NCI-H524 treated with DMSO at 0.1 percent for 48 hours (cell line): ENCODE results near the gene BSN.
"Not testable (repeated sequence)": the region's sequence is repeated elsewhere in the genome, so short reads cannot be mapped to it uniquely, and the experiment has no call there.

Experiments used
- DNase-seq: peaks from one replicate; lab custom pipeline; 2025; lab: John Stamatoyannopoulos, UW

The BSN gene

DNA sequence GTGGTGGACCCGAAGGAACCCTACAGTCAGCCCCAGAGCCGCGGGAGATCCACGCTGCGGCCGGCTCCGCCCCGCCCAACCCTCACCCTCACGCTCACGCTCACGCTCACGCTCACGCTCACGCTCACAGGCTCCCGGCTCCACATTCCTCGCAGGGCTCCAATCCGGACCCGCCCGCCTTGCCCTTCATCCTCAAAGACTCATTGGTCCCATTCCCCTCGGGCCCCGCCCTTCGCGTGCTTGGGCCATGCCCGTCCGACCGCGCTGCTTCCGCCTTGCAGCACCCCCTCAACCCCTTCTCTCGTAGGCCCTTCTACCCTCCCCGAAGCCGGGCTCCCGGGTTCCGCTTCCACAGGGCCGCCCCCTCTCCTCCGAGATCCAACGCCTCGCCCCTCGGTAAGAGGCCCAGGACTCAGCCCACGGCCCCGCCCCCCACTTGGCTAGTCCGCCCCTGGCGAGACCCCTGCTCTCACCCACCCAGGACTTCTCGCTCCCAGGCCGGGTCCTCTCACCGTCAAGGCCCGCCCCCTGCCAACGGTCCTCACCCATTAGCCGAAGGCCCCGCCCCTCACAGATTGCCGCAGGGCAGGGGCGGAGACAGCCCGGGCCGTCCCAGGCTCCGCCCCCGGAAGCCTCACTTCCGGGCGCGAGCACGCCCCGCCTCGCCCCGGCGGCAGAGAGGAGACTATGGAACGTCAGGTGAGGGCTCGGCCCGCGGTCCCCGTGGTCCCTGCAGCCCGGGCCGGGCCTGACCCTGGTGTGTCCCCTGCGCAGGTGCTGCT, 119.6 kb downstream of the BSN start, which contains the start of gene APEH:
Gene APEH (plus strand): TSS at position 637 of the 782 bp plus-strand sequence. CDS start 51 bp downstream, at position 688.
- DNase-seq, result no peak

DNA sequence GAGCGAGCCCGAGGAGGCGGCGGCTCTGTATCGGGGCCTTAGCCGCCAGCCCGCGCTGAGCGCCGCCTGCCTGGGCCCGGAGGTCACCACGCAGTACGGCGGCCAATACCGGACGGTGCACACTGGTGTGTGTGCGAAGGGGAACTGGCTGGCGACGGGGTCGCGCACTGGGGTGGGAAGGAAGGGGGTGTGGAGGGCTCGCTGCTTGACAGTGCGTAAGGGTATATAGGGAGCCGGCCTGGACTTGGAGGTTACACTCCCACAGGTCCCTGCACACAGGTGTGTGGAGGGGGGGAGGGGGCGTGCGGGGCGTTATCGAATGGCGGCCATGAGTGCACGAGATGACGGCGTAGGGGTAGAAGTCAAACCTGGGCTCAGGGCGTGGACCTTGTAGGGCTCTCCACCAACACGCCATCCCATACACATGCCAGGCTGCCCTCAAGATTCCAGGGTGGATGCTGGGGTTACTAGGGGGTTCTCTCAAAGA, 120.3 kb downstream of the BSN start:
- no peak for DNase-seq

DNA sequence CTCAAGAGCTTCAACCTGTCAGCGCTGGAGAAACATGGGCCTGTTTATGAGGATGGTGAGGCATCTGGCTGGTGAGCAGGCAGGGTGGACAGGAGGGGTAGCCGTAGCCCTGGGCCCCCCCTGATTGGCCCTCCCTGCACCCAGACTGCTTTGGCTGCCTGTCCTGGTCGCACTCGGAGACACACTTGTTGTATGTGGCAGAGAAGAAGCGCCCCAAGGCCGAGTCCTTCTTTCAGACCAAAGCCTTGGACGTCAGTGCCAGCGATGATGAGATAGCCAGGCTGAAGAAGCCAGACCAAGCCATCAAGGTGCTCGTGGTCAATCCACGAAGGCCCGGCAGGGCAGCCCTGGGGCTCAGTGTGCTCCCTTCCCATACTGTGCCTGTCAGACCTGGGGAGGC, 121.6 kb downstream of the BSN start:
- DNase-seq, result no peak

DNA sequence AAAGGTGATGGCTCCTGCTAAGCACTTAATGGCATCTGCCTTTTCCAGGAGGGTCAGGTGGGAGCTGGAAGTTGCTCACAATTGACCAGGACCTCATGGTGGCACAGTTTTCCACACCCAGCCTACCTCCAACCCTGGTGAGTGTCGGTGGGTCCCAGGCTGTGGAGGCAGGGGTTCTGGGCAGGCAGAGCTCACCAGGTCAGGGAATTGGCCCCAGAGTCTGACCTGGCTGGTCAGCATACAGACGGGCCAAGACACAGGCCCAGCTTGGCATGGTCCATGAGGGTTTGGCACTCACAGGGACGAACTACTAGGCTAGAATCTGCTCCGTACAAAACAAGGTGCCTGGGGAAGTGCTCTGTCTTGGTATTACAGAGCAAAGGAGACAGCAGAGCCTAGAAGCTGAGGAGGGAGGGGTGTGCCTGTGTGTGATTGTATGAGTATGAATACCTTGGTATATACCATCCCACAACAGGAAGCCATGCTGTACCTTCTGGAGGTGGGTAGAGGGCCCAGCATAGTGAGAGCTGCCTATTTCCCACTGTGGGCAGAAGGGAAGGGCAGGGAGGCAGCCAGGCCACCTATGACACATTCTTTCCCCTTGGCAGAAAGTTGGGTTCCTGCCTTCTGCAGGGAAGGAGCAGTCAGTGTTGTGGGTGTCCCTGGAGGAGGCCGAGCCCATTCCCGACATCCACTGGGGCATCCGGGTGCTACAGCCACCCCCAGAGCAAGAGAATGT, 126.4 kb downstream of the BSN start:
- DNase-seq, result no peak

DNA sequence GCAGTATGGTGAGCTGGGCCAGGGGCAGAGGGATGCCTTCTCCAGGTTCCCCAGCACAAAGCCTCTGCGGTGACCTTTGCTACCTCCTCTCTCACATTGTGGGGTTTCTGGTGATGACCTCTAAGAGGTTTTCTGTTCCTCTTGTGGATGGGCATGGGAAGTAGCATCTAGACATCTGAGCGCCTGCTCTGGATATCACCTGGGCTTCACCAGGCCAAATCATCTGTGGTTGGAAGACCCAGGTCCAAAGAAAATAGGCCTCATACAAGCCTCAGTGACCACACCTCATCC, 126.9 kb downstream of the BSN start:
- no peak for DNase-seq

DNA sequence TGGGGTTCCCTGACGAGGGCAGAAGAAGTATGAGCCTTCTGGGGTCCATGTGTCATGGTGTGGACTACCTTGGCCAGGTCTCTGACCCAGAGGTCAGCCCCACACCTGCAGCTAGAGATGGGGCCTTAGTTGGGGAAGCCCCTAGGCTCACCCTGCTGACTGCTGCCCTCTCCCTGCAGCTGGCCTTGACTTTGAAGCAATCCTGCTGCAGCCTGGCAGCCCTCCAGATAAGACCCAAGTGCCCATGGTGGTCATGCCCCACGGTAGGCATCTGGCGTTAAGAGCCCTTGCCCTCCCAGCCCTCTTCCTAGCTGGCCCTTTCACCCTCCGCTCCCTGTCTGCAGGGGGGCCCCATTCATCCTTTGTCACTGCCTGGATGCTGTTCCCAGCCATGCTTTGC, 127.3 kb downstream of the BSN start:
- DNase-seq, result no peak

DNA sequence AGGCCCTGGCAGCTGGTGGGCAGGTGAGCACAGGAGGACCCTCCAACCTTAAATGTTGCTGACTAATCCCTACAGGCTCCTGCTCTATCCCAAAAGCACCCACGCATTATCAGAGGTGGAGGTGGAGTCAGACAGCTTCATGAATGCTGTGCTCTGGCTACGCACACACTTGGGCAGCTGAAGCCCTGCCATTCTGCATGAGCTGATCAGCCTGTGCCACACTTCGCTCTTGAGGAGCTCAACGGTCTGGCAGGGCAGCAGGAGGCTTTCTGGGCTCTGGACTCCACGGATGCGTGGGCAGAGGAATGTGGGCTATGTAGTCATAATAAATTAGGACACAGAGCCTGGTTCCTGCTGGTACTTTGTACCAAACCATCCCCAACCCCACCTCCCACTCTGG, 128.9 kb downstream of the BSN start:
- DNase-seq, result no peak

DNA sequence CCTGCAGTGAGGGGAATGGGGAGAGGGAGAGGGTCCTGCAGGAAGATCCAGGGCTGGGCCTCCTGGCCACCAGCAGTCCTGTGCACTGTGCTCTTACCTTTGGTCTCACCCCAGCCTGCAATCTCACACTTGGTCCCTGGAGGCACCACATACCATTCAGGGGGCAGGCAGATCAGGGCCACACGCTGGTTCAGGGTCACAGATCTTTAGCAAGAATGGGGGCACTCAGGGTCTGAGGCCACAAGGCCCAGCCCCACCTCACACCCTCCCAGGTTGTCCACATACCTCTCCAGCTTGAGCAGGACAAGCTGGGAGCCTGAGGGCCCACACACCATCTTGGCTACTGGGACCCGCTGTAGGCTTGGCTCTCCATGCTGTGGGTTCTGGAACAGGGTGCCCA, 130.2 kb downstream of the BSN start:
- DNase-seq, result not testable (repeated sequence)

DNA sequence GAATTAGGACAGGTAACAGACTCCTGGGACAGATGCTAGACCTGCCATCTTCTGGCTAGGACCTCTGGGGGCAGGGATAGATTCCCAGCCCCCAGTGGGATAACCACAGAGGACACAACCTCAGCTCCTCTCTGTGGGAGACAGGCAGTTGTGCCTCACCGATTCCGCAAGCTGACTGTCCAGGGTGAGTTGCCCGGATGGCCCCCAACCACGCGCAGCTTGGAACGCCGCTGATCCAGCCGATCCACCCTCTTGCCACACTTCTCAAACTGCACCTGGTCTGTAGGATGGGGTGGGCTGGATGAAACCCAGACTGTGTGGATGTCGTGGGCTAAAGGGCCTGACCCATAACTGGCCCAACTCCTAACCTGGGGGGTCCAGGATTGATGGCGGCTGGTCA, 130.8 kb downstream of the BSN start:
- not testable (repeated sequence) for DNase-seq

DNA sequence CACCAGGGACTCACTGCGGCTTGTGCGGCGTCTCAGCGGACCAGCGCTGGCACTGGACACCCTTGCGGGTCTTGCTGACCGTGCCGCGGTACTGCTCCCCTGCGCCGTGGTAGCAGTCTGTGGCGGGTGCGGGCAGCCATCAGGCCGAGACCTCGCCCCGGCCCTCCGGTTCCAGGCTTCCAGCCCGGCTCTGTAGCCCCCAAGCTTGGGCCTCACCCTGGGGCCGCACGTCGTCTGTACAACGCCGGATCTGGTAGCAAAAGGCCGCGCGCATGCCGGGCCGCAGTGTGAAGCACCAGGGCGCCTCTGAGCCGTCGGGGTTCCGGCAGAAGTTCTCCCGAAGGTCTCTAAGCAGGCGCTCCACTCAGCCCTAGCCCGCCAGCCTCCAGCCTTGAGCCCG, 131.6 kb downstream of the BSN start:
- not testable (repeated sequence) for DNase-seq

DNA sequence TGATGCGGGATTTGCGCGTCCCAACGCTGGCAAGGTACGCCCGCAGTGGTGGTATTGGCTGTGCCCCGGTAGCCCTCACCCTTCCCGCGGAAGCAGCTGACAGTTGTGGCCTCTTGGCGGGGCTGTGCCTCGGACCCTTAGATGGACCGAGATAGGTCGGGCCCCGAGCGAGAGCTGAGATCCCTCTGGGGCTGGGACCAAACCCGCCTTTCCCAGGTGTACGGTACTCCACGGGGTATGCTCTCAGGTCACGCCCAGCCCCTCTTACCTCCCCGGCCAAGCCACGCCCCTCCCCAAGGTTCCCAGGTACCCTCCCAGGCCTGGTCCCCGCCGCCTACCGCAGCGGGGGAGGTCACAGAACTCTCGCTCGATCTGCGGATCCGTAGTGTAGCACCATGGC, 132.1 kb downstream of the BSN start:
- DNase-seq, result not testable (repeated sequence)

DNA sequence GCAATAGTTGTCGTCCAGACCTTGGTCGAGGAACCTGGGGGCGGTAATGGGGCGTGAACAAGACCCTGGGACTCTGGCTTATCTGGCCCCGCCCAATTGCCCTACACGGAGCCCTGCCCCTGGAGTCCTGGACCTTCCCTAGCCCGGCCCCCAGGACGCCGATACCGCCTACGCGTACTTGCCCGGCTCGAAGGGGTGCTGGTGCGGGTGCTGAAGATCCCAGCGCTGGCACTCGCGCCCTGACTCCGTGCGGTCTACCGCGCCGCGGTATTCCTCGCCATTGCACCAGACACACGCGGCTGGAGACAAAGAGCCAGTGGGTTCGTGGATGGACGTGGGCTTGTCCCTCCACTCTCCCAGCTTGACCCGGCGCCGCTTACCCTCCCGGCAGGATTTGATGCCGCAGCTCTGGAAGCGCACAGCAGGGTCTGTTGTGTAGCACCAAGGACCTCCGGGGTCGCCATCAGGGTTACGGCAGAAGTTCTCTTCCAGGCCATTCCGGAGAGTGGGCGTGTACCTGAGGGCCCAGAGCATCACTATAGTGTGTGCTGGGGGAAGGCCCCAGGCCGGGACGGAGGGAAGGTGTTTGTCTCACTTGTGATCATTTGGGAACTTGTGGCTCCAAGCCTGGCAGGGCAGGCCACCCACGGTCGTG, 132.6 kb downstream of the BSN start:
- not testable (repeated sequence) for DNase-seq

DNA sequence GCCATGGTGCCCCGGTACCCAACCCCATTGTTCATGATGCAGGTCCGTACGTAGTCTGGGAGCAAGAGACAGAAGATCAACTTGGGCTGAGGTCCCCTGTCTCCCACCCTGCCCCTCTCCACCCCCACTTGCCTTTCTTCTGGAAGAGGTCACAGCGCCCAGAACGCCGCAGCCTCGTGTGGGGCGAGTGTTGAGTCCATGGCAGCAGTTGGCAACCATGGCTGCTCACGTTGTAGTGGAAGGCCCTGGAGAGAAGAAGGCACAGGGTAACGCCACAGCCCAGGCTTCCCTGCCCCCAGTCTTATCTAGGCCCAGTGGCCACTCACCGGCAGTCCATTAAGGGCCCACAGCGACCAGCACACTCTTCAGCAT, 133.1 kb downstream of the BSN start:
- DNase-seq, result not testable (repeated sequence)

DNA sequence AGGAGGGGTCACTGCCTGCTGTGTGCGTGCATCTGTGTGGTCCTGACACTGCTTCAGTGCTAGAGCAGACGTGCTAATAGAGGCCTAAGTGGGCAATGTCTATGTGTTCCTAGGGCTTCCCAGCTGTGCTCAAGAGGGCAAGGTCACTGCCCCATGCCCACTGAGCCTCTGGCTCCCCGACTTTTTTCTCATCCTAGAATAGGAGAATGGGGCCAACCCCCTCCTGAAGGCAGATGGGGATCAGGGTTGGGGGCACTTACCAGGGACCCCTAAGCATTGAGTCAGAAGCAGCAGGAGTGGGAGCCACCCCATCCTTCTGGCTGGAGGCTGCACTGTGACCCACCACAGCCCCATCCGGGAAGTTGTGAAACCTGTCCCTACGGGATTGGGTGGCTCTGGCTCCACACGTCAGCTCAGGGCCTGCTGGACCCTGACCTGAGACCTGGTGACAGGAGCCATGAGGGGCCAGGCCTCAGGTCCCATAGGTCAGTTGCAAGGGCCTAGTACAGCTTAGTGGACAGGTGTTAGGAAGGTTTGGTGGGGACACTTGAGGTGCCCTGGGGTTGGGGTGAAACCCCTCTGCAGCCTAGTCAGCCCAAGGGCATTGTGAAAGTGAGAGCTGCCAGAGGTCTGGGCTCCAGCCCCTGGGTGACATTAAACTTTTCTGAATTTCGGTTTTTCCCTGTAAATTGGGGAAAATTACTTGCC, 134.2 kb downstream of the BSN start:
- DNase-seq, result not testable (repeated sequence)

DNA sequence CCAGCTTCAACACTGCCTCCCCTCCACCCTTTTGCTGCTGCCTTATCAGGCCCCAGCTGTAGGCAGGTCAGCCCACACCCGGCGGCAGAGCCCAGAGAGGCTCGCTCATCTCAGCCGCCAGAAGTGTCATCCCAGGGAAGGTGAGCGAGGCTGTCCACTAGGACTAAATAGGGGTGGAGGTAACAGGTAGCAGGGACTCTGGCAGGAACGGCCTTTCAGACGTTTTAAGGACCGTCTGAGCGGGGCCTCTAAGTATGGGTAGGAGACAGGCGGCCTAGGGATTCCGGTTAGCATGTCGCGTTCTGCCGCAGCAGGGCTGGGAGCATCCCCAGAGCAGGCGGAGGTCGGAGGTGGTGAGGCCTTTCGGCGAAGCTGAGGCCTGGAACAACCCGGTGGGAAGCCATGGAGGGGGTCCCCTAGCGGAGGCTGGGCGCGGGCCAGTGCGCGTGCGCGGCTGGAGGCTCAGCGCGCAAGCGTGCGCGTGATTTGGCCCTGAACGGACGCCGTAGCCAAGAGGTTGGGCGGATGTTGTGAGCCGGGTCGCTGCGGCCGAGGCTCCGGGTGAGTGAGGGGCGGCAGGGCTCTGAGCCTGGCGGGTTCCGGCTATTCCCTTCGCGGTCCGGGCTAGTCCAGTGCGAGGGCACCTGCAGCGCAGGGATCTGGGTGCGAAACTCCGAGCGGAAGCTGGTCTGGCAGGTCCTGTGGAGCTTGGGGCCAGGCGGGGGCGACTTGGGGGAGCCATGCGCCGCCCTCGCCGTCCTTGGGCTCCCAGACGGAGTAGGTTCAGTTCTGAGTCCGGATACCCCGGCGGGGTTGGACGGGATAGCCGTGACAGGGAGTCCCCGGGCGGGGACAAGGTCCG, 135.0 kb downstream of the BSN start, which contains the start of the genes MST1 and RNF123:
Gene MST1 (minus strand): TSS at position 429 of the 862 bp plus-strand sequence. CDS start 783 bp downstream, outside the sequence.
Gene RNF123 (plus strand): TSS at position 512 of the 862 bp plus-strand sequence. CDS start 1,609 bp downstream, outside the sequence.
- DNase-seq, result no peak

DNA sequence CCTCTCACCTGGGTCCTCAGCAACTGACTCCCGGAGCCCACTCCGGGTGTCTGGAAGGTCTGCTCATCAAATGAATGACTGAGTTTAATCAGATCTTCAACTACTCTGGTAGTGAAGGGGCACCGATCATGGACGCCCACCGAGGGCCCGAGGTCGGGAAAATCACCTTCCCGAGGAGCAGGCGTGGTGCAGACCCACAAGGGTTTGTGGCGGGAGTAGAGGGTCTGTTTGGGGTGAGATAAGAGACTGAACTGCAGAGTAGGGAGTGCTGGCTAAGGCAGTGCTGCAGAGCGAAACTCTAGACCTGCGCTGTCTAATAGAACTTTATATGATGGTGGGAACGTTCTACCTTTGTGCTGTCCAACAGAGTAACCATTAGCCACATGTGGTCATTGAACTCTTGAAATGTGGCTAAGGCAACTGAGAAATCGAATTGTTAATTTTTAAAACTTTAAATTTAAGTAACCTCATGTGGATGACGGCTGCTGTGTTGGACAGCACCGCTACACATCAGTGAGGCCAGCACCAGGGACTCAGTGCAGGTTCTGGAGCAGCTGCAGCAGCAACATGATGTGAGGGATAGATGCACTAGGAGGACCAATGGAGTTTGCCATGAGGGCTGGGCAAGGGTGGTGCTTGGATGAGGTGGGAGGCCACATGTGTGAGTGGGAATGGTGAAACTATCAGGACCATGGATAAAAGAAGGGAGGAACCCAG, 135.8 kb downstream of the BSN start:
- not testable (repeated sequence) for DNase-seq

DNA sequence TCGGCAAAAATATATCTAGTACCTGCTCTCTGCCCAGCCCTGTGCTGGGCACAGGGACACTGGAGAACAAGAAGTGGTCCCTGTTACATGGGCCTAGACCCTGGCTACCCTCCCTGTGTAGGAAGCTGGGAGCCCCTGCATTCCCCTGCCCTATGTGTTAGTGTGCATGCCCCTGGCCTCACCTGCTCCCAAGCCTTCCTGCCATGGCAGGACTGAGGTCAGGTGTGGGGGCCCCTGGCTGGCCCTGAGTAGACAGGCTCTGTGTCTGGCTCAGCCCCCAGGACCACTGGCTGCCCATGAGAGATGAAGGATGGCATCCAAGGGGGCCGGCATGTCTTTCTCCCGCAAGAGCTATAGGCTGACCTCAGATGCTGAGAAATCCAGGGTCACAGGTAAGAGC, 136.6 kb downstream of the BSN start:
- not testable (repeated sequence) for DNase-seq

DNA sequence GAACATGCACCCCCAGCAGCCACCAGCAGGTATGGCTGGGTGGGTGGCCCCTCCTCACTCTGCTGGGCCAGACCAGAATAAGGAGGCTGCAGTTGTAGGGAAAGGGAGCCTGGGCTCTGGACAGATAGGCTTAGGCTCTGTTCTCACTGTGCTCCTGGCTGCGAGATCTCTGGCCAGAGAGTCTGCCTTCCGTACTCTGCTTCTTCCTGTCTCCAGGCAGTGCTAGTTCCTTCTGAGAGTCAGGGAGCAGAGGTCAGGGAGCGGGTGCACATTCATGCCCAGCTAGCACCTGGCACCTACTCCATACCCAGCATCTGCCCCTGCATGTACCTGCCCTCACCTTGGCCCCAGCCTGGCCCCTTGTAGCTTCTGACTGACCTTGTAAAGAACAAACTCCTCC, 137.2 kb downstream of the BSN start:
- DNase-seq, result not testable (repeated sequence)

DNA sequence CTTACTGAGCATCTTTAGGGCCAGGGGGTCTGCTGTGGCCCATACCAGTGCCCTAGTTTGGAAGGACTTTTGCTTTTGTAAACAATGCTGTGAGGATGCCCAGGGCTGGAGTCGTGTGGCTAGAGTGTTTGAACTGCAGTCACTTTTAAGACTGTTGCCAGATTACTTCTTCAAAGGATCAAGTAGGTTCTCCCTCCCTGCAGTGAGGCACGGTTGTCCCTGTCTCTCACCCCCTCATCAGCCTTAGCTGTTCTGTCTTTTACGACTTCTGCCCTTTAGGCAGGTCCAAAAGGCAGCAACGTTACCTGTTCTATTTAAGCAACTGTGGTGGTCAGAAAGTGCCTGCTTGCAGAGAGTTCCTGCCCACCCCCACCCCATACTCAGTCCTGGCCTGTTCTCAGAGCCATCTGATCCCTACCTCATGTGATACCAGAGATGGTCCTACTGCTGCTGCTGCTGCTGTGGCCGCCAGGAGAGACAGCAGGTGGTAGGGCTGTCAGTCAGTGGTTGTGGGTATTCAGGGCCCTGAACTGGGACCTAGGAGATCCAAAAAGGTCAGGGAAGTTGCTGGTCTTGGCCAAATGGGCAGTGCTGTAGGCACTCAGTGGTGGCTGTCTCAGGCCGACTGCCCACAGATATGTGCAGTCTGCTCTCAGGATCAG, 140.3 kb downstream of the BSN start:
- DNase-seq, result not testable (repeated sequence)
